Endothelial cell of umbilical vein (primary cell): ENCODE measurements around the gene AP4S1. TPM values are rescaled to one million over a fixed set of nuclear protein-coding genes. Genes with fewer than 3 reads are reported as not detected.
A peak's percentile ranks its signal among the peaks of the same experiment; 100 is the strongest.

Source experiments
- BruUV-seq: library from RNA; stranded (reverse); fragments of 400-500 nt; replicated peaks from 2 replicates; lab custom pipeline; 2021; lab: Mats Ljungman, UMichigan
- CTCF ChIA-PET: fragments of 300-600, 350-600 bp; sonication (Branson Sonifier 250); formaldehyde crosslinking; loops from one replicate; lab custom pipeline; 2021; ENCODE audit warnings: antibody characterized with exemption, inconsistent platforms; lab: Charles Lee
- POLR2A ChIA-PET: fragments of 300-600, 350-600 bp; sonication (Branson Sonifier 250); formaldehyde crosslinking; loops from one replicate; lab custom pipeline; 2021; ENCODE audit warnings: antibody characterized with exemption, inconsistent platforms; lab: Charles Lee
- DNase-seq: peaks from one replicate; pipeline ENCODE4 v3.0.0-alpha.2; 2011; ENCODE audit warnings: low read depth, low spot score
- FAIRE-seq: peaks from 2 replicates; lab custom pipeline; 2011; peaks lifted over from hg19 to GRCh38; lab: Jason Lieb, UNC
- H2AFZ ChIP-seq: 2 replicates; pipeline ENCODE4 v1.6.0; 2012; ENCODE audit warnings: low read depth, low read length, control low read depth, inconsistent platforms
- H3K27ac ChIP-seq: 2 replicates; pipeline ENCODE4 v1.5.1; 2011; ENCODE audit warnings: low read depth, mild to moderate bottlenecking, control low read depth, low read length, moderate library complexity; ENCODE audit not compliant: insufficient read depth
- H3K27me3 ChIP-seq, 2 experiments: 2 replicates each; pipeline versions ENCODE4 v1.6.0 to v1.6.1; 2011; ENCODE audit warnings: low read length in 2 of 2, mixed read lengths in 1 of 2; ENCODE audit not compliant: control insufficient read depth in 2 of 2, insufficient read depth in 2 of 2
- H3K36me3 ChIP-seq, 2 experiments: 2 replicates in 1 of 2; 3 replicates in 1 of 2; pipeline ENCODE4 v1.5.1; 2011; ENCODE audit warnings: low read length in 2 of 2, mild to moderate bottlenecking in 1 of 2, moderate library complexity in 1 of 2; ENCODE audit not compliant: control insufficient read depth in 2 of 2, insufficient read depth in 2 of 2; ENCODE audit errors: extremely low read depth in 1 of 2
- H3K4me1 ChIP-seq: 3 replicates; pipeline ENCODE4 v1.5.1; 2011; ENCODE audit warnings: mild to moderate bottlenecking, low read length; ENCODE audit not compliant: control insufficient read depth, insufficient read depth; ENCODE audit errors: extremely low read depth
- H3K4me2 ChIP-seq: 2 replicates; pipeline ENCODE4 v1.6.1; 2011; ENCODE audit warnings: low read length, control low read depth, mixed read lengths; ENCODE audit not compliant: insufficient read depth
- H3K4me3 ChIP-seq, 3 experiments: fragments of 200-600 bp in 1 of 3; sonication (generic), shearing (Covaris generic) in 1 of 3; replicated peaks in 1 of 3; 2 replicates each; pipeline ENCODE4 v1.5.1; 2011 to 2016; ENCODE audit warnings: control low read depth in 3 of 3, low read length in 3 of 3, mild to moderate bottlenecking in 2 of 3, inconsistent platforms in 1 of 3, low read depth in 1 of 3, moderate library complexity in 1 of 3; ENCODE audit not compliant: insufficient read depth in 1 of 3
- H3K79me2 ChIP-seq: 2 replicates; pipeline ENCODE4 v1.6.0; 2012; ENCODE audit warnings: low read length, inconsistent platforms; ENCODE audit not compliant: control insufficient read depth, insufficient read depth
- H3K9ac ChIP-seq: replicated peaks from 2 replicates; pipeline ENCODE3; 2011; ENCODE audit warnings: low read length, control low read depth; ENCODE audit not compliant: insufficient read depth; ENCODE audit errors: extremely low read depth
- H3K9me1 ChIP-seq: replicated peaks from 3 replicates; pipeline ENCODE4 v1.6.0; 2011; ENCODE audit warnings: mild to moderate bottlenecking, low read length; ENCODE audit not compliant: control insufficient read depth, insufficient read depth; ENCODE audit errors: extremely low read depth
- H3K9me3 ChIP-seq: replicated peaks from 2 replicates; pipeline ENCODE4 v1.5.1; 2012; ENCODE audit warnings: low read length, inconsistent platforms; ENCODE audit not compliant: control insufficient read depth, insufficient read depth
- H4K20me1 ChIP-seq: replicated peaks from 2 replicates; pipeline ENCODE3; 2011; ENCODE audit warnings: mild to moderate bottlenecking, low read length; ENCODE audit not compliant: control insufficient read depth, insufficient read depth; ENCODE audit errors: extremely low read depth
- EZH2 ChIP-seq: IDR thresholded peaks from 2 replicates; pipeline ENCODE4 v1.6.1; 2012; ENCODE audit warnings: borderline replicate concordance, low read depth, mild to moderate bottlenecking, moderate library complexity, low read length, inconsistent platforms; ENCODE audit not compliant: severe bottlenecking
- FOS ChIP-seq: IDR thresholded peaks from 2 replicates; pipeline ENCODE4 v1.6.1; 2011; ENCODE audit warnings: mild to moderate bottlenecking, low read length, moderate library complexity, borderline replicate concordance; ENCODE audit not compliant: insufficient read depth
- GATA2 ChIP-seq: IDR thresholded peaks from 2 replicates; pipeline ENCODE4 v1.7.0; 2011; ENCODE audit warnings: low read depth, mild to moderate bottlenecking, moderate library complexity, mixed read lengths, low read length; ENCODE audit not compliant: insufficient read length, insufficient read depth
- JUN ChIP-seq: IDR thresholded peaks from 2 replicates; pipeline ENCODE4 v1.6.1; 2011; ENCODE audit warnings: borderline replicate concordance, low read depth; ENCODE audit not compliant: insufficient read length, insufficient read depth
- MAX ChIP-seq: IDR thresholded peaks from 2 replicates; pipeline ENCODE4 v1.6.1; 2011; ENCODE audit not compliant: insufficient read depth, insufficient read length
- MYC ChIP-seq: IDR thresholded peaks from one replicate; pipeline ENCODE4 v1.6.1; 2011; ENCODE audit warnings: mild to moderate bottlenecking, low read depth, low read length
- POLR2A ChIP-seq: IDR thresholded peaks from 2 replicates; pipeline ENCODE4 v1.6.1; 2012; ENCODE audit warnings: low read depth, mild to moderate bottlenecking, control low read depth, low read length
- POLR2AphosphoS5 ChIP-seq: IDR thresholded peaks from 2 replicates; pipeline ENCODE4 v1.6.1; 2012; ENCODE audit warnings: low read depth, mild to moderate bottlenecking, control low read depth, low read length, moderate library complexity; ENCODE audit not compliant: insufficient read depth
- dilution Hi-C: fragments of 300-500 bp; cut with MboI; formaldehyde crosslinking; loops from one replicate; pipeline ENCODE4 v1.15.0; 2019; ENCODE audit warnings: low sequenced_read_pairs; ENCODE audit not compliant: extremely low pct_ligation_motif_present
- intact Hi-C: fragments of 100-400 bp; cut with micrococcal nuclease; formaldehyde crosslinking; loops from one replicate; pipeline ENCODE4 v1.10.0; 2022
- polyA plus RNA-seq, 4 experiments: library from polyadenylated mRNA; depleted of rRNA in 3 of 4; stranded (reverse) in 3 of 4; unstranded in 1 of 4; fragments of >200 nt; gene quantifications; 2 replicates each; pipeline versions ENCODE4 v1.2.1 to v1.2.3, GENCODE V29; 2011 to 2012; ENCODE audit warnings: missing spikeins in 1 of 4
- total RNA-seq: library from RNA; stranded (reverse); gene quantifications from 2 replicates; pipeline ENCODE4 v1.2.3, GENCODE V29; 2021
- TF ChIP-seq, protein P1 (sequence below), 2 donors: IDR thresholded peaks; 1 replicate in 1 of 2; 2 replicates in 1 of 2; pipeline ENCODE4 v1.5.1; 2011; ENCODE audit warnings: low read length in 2 of 2, mild to moderate bottlenecking in 2 of 2, moderate library complexity in 2 of 2, control low read depth in 1 of 2, inconsistent platforms in 1 of 2, low read depth in 1 of 2; ENCODE audit not compliant: insufficient read depth in 1 of 2; ENCODE audit errors: extremely low read depth in 1 of 2

AP4S1 gene
- total and polyA plus RNA-seq, 2 donors (not counting 3 experiments of a cell fraction or from before 2014, with no cell fraction given): 2.8 to 7.2 TPM

- CTCF ChIA-PET: interaction anchor here (1.6 kb wide), 1 partner anchor 14 kb away, joined by 4 read pairs; no protein-coding TSS in a partner anchor
- BruUV-seq: no TSS peak
- Histone ChIP-seq H4K20me1 (no peaks in the 10 kb centered on the region), H3K27ac (no peak overlapping the region), H3K4me1 (no peaks in the 10 kb centered on the region), H3K36me3 (no peaks in the 10 kb centered on the region), H3K9me3 (no peaks in the 10 kb centered on the region), H3K27me3 (no peaks in the 10 kb centered on the region), H2AFZ (no peak overlapping the region), H3K79me2 (no peaks in the 10 kb centered on the region), H3K4me2 (no peak overlapping the region), H3K9ac (no peak overlapping the region), H3K4me3 (no peak overlapping the region), H3K9me1 (no peaks in the 10 kb centered on the region)
- intact Hi-C loops: no loop called here
- DNase-seq: peak; percentile 66
- TF ChIP-seq, protein P1, sequence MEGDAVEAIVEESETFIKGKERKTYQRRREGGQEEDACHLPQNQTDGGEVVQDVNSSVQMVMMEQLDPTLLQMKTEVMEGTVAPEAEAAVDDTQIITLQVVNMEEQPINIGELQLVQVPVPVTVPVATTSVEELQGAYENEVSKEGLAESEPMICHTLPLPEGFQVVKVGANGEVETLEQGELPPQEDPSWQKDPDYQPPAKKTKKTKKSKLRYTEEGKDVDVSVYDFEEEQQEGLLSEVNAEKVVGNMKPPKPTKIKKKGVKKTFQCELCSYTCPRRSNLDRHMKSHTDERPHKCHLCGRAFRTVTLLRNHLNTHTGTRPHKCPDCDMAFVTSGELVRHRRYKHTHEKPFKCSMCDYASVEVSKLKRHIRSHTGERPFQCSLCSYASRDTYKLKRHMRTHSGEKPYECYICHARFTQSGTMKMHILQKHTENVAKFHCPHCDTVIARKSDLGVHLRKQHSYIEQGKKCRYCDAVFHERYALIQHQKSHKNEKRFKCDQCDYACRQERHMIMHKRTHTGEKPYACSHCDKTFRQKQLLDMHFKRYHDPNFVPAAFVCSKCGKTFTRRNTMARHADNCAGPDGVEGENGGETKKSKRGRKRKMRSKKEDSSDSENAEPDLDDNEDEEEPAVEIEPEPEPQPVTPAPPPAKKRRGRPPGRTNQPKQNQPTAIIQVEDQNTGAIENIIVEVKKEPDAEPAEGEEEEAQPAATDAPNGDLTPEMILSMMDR (IDR thresholded peaks at IDR 0.05; ENCODE audit: extremely low read depth in 1 of 2, insufficient read depth in 1 of 2, low read depth in 1 of 2, low read length in 2 of 2): no peak
- TF ChIP-seq EZH2 (no peak), FOS (no peak), POLR2AphosphoS5 (no peak), JUN (no peak), MYC (no peak), POLR2A (no peak), GATA2 (no peak), MAX (no peak)
- dilution Hi-C loops: no loop called here
- FAIRE-seq: peak; percentile 48
- POLR2A ChIA-PET: no interaction called here
Observed at GRCh38 chr14:31090883-31091764, 65.7 kb downstream of the AP4S1 start.
